Breast epithelium (tissue), 4 donors: ENCODE measurements around the gene BUB1. TPM values are rescaled to one million over a fixed set of nuclear protein-coding genes. Genes with fewer than 3 reads are reported as not detected.
"Not testable (repeated sequence)": the region's sequence is repeated elsewhere in the genome, so short reads cannot be mapped to it uniquely, and the experiment has no call there.

Experiments used
- DNase-seq, 2 donors: peaks; one replicate each; pipeline ENCODE4 v3.0.0-alpha.2; 2019; ENCODE audit warnings: low spot score in 2 of 2
- H3K27ac ChIP-seq, 2 donors: fragments of 200-600 bp; sonication (generic) in 1 of 2; one replicate each; pipeline ENCODE4 v1.5.1; 2016 to 2019; ENCODE audit warnings: mild to moderate bottlenecking in 1 of 2
- H3K27me3 ChIP-seq, 2 donors: fragments of 200-600 bp; sonication (generic) in 1 of 2; one replicate each; pipeline versions ENCODE4 v1.5.1 to v1.6.0; 2017 to 2019; ENCODE audit warnings: control low read depth in 1 of 2, mild to moderate bottlenecking in 1 of 2
- H3K36me3 ChIP-seq: fragments of 200-600 bp; one replicate; pipeline ENCODE4 v1.5.1; 2019
- H3K4me1 ChIP-seq, 2 donors: fragments of 200-600 bp; sonication (generic); one replicate each; pipeline ENCODE4 v1.5.1; 2016 to 2019; ENCODE audit warnings: control low read depth in 1 of 2
- H3K4me3 ChIP-seq, 3 donors: fragments of 200-600 bp; sonication (generic); 1 replicate in 2 of 3; 2 replicates in 1 of 3; pipeline ENCODE4 v1.5.1; 2016 to 2019; ENCODE audit warnings: mild to moderate bottlenecking in 3 of 3, moderate library complexity in 2 of 3
- H3K9me3 ChIP-seq, 2 donors: fragments of 200-600 bp; sonication (generic) in 1 of 2; one replicate each; pipeline ENCODE4 v1.5.1; 2016 to 2019; ENCODE audit warnings: control low read depth in 1 of 2
- POLR2A ChIP-seq: fragments of 450-650 bp; IDR thresholded peaks from one replicate; pipeline ENCODE4 v1.6.1; 2016; ENCODE audit warnings: antibody characterized with exemption, mild to moderate bottlenecking, moderate library complexity
- POLR2AphosphoS5 ChIP-seq, 3 donors: sonication (generic); formaldehyde crosslinking; IDR thresholded peaks; one replicate each; pipeline ENCODE4 v1.6.1; 2017; ENCODE audit warnings: antibody characterized with exemption in 3 of 3
- intact Hi-C: fragments of 100-400 bp; cut with DNase I; formaldehyde crosslinking; loops from one replicate; pipeline ENCODE4 v1.15.1; 2023; ENCODE audit warnings: low total_unique reads
- total RNA-seq, 3 donors: library from RNA; depleted of rRNA; stranded (reverse); fragments of >200 nt; gene quantifications; one replicate each; pipeline ENCODE4 v1.1.0, GENCODE V29; 2016
- TF ChIP-seq, protein P1 (sequence below), 3 donors: fragments of 450-650 bp; IDR thresholded peaks; one replicate each; pipeline ENCODE4 v1.5.1; 2016 to 2017; ENCODE audit warnings: antibody characterized with exemption in 3 of 3, mild to moderate bottlenecking in 3 of 3, moderate library complexity in 3 of 3

The BUB1 gene
- total RNA-seq, 3 donors from 2014 or later, result 0.66 to 2.5 (median 2.2) TPM

DNA sequence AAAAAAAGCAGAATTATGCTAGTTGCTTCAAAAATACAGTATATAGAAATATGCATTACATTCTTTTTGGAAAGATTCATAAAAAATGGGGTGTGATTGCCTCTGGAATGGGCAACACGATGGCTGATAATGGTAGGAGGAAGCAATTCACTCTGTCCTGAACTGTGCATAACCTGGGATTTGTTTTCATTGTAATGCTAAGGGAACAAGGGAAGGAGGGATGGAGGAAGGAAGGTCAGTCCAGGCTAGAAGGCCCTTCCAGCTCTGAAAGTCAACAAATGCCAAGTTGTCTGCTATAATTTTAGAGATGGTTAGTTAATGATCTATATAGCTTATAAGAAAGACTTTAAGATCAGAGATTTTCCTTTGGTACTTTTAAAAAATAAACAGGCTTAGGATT, 40.8 kb downstream of the BUB1 start:
- no peak for DNase-seq
- no peak overlapping the region for H3K27ac ChIP-seq
- no peak overlapping the region for H3K4me3 ChIP-seq
- H3K4me1 ChIP-seq, result no peaks in the 10 kb centered on the region
- TF ChIP-seq, protein P1, sequence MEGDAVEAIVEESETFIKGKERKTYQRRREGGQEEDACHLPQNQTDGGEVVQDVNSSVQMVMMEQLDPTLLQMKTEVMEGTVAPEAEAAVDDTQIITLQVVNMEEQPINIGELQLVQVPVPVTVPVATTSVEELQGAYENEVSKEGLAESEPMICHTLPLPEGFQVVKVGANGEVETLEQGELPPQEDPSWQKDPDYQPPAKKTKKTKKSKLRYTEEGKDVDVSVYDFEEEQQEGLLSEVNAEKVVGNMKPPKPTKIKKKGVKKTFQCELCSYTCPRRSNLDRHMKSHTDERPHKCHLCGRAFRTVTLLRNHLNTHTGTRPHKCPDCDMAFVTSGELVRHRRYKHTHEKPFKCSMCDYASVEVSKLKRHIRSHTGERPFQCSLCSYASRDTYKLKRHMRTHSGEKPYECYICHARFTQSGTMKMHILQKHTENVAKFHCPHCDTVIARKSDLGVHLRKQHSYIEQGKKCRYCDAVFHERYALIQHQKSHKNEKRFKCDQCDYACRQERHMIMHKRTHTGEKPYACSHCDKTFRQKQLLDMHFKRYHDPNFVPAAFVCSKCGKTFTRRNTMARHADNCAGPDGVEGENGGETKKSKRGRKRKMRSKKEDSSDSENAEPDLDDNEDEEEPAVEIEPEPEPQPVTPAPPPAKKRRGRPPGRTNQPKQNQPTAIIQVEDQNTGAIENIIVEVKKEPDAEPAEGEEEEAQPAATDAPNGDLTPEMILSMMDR (IDR thresholded peaks at IDR 0.05), result no peak
- TF ChIP-seq POLR2A (no peak), POLR2AphosphoS5 (IDR thresholded peaks at IDR 0.05) (no peak)
- no peaks in the 10 kb centered on the region for H3K27me3 ChIP-seq
- no peaks in the 10 kb centered on the region for H3K9me3 ChIP-seq
- no peaks in the 10 kb centered on the region for H3K36me3 ChIP-seq
- intact Hi-C loops, result no loop called here

DNA sequence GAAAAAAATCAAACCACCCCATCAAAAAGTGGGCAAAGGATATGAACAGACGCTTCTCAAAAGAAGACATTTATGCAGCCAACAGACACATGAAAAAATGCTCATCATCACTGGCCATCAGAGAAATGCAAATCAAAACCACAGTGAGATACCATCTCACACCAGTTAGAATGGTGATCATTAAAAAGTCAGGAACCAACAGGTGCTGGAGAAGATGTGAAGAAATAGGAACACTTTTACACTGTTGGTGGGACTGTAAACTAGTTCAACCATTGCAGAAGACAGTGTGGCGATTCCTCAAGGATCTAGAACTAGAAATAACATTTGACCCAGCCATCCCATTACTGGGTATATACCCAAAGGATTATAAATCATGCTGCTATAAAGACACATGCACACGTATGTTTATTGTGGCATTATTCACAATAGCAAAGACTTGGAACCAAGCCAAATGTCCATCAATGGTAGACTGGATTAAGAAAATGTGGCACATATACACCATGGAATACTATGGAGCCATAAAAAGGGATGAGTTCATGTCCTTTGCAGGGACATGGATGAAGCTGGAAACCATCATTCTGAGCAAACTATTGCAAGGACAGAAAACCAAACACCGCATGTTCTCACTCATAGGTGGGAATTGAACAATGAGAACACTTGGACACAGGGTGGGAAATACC, 41.8 kb downstream of the BUB1 start:
- H3K27ac ChIP-seq, result not testable (repeated sequence)

DNA sequence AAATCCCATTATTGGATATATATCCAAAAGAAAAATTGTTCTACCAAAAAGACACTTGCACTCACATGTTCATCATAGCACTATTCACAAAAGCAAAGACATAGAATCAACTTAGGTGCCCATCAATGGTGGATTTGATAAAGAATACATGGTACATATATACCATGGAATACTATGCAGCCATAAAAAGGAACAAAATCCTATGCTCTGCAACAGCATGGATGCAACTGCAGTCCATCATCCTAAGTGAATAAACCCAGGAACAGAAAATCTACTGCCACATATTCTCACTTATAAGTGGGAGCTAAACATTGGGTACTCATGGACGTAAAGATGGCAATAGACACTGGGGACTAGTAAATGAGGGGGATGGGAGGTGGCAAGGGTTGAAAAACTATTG, 50.5 kb downstream of the BUB1 start:
- H3K27ac ChIP-seq, H3K4me1 ChIP-seq, intact Hi-C loops, H3K36me3 ChIP-seq, H3K9me3 ChIP-seq, H3K27me3 ChIP-seq, H3K4me3 ChIP-seq, DNase-seq: not testable (repeated sequence)

More for the DNA sequence above, 41.8 kb downstream of the BUB1 start:
- H3K4me1 ChIP-seq, H3K9me3 ChIP-seq, H3K4me3 ChIP-seq, DNase-seq, intact Hi-C loops, H3K36me3 ChIP-seq, H3K27me3 ChIP-seq: not testable (repeated sequence)

DNA sequence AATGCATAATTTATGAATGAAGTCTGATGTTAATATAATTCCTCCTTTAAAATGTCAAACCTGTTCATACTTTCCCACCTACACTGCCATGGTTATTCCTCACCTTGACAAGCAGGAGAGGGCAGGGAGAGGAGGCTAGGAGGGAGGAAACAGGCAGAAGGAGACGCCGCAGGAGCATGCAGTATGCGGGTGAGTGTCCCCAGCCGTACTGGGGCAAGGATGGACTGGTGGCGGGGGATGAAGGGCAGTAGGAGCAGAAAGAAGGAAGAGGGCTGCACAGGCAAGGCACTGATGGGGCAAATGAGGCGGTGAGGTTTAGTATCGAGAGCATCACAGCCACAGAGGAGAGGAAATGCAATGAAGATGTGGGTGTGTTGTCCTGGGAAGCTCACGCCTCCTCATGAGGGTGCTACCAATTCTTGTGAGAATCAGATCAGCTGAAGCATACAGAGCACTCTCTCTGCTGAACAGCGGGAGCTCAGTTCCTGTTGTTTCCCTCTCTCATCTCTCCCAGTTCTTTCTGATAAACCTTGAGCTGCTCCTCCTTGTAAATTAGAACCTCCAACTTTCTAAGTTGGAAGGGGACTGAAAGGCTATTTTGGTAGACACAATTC, 58.4 kb downstream of the BUB1 start:
- H3K9me3 ChIP-seq, H3K27me3 ChIP-seq, H3K27ac ChIP-seq, H3K4me1 ChIP-seq, H3K36me3 ChIP-seq, intact Hi-C loops, DNase-seq, H3K4me3 ChIP-seq: not testable (repeated sequence)

DNA sequence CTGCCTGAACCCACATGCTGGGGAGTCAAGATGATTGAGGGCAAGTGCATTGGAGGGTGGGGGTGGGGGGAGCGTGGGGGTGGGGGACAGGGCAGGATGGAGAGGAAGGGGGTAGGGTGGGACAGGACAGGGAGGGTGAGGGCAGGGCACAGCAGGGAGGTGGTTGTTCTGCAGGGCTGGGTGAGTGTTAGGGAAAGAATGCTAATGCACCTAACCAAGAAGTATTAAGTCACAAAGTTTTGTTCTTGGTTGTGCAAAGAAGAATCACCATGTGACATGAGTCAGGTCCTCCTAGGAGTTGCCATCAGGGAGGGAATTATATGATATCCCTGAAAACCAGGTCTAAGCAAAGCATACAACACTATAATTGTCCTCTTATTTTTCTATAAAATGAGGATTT, 63.9 kb downstream of the BUB1 start:
- H3K27ac ChIP-seq, H3K27me3 ChIP-seq, H3K4me3 ChIP-seq, H3K36me3 ChIP-seq, intact Hi-C loops, H3K4me1 ChIP-seq, DNase-seq, H3K9me3 ChIP-seq: not testable (repeated sequence)

DNA sequence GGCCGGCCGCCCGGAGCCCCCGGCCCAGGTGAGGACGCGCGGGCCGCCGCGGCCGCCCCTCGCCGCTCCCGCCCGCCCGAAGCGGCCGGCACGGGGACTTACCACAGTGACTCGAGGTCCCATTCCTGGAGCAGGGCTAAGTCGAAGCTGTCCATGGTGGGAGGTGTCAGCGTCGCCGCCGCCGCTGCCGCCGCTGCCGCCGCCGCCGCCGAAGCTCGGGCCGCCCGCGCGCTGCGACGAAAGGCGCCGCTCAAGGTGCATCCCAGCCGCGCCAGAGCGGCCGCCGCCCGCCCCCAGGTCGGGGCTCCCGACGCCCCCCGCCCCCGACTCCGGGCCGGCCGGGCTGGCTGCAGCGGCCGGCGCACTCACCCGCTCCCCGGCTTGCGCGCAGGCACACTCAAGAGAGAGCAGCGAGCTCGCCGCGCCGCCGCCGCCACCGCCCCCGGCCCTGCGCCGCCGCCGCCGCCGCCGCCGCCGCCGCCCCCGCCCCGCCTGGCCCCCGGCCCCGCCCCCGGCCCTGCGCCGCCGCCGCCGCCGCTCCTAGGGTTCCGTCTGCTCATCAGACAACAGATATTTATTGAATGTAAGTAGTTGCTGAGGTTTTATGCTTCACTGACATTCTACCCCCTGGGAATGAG, 67.1 kb downstream of the BUB1 start:
- H3K27me3 ChIP-seq, H3K27ac ChIP-seq, intact Hi-C loops, H3K9me3 ChIP-seq, DNase-seq, H3K4me1 ChIP-seq, H3K36me3 ChIP-seq: not testable (repeated sequence)
- H3K4me3 ChIP-seq, result peak overlapping the region in 2 of 3 donors; percentile 35 to 54

DNA sequence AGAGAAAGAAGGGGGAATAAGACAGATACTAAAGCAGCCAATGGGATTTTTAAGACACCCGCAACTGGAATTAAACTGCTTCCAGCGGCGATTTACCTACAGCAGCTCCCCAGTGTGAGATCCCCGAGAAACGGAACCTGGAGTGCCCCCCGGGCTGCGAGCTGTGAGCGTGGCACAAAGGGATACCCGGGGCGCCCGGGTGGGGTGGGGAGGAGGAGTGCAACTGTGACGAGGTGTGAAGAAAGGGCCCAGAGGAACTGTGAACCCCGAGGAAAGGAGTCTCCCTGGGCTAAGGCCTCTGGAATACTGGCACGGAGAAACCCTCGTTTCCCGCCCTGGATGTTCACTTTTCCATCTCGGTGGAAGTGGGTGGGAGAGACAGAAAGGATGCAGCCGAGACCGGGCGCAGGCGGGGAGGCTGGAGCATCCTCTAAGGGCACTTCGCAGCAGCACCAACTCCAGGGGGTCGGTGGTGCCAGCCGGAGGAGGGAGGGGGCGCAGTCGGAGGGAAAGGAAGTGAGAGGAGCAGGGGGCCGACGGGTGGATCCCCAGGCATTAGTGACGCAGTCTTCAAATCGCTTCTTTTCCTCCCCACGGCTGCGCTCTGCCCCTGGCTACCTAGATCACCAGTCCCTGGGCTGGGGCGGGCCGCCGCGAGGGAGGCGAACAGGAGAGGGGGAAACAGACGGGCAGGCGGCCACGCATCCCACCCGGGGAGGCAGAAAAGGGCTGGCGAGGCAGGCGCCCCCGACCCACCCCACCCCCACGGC, 67.8 kb downstream of the BUB1 start:
- H3K36me3 ChIP-seq, H3K4me1 ChIP-seq, H3K27me3 ChIP-seq, H3K9me3 ChIP-seq, intact Hi-C loops, H3K27ac ChIP-seq, DNase-seq: not testable (repeated sequence)
- H3K4me3 ChIP-seq, result peak overlapping the region; percentile 11 to 54 (median 35)

DNA sequence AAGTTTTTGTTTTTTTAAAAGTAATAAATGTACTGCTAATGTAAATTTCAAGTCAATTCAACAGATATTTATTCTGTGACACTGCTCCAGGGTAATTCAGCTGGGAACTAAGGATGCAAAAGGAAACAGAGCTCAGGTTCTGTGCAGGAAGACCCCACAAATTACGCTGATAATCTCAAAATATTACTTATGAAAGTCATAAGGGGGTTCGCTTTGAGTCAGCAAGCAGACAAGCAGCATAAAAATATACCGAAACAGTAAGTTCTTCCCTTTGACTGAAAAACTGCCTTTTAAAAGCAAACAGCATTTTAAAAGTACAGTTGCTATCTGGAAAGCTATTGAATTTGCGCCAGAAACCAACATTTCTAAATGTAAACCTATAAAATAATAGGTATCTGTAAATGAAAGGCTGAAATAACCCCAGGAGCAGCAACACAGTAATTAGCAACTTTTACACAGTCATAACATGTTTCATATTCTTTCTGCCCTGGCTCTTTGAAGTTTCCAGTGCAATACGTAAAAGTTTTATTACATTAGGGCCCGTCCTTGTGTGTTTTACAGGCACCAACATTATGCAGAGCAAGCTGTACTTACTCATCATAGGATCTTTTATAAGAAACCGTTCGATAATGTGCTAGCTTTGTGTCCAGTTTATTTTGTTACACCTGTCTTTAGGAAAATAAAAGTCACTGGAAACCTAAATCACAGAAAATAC, 68.9 kb downstream of the BUB1 start:
- H3K27ac ChIP-seq, H3K36me3 ChIP-seq, H3K27me3 ChIP-seq, DNase-seq, intact Hi-C loops, H3K4me1 ChIP-seq, H3K9me3 ChIP-seq, H3K4me3 ChIP-seq: not testable (repeated sequence)

DNA sequence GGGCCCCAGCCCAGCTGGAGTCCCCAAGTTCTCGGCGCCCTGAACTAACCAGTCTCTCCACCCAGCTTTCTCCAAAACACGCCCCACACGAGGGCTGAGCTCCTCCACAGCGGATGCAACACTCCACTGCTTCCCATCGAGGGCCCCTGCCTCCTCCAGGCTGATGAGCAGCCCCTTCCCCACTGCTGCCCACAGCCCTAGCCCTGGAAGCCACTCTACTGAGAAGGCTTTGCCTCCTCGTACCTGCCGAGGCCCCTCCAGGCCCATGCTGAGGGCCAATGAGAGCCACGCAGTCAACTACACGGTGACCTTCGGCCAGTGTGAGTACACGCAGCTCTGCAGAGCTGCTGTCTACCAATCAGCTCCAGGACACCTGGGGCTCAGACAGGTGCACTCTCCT, 72.8 kb downstream of the BUB1 start:
- H3K9me3 ChIP-seq, DNase-seq, H3K4me1 ChIP-seq, H3K27me3 ChIP-seq, H3K4me3 ChIP-seq, H3K27ac ChIP-seq, H3K36me3 ChIP-seq, intact Hi-C loops: not testable (repeated sequence)

DNA sequence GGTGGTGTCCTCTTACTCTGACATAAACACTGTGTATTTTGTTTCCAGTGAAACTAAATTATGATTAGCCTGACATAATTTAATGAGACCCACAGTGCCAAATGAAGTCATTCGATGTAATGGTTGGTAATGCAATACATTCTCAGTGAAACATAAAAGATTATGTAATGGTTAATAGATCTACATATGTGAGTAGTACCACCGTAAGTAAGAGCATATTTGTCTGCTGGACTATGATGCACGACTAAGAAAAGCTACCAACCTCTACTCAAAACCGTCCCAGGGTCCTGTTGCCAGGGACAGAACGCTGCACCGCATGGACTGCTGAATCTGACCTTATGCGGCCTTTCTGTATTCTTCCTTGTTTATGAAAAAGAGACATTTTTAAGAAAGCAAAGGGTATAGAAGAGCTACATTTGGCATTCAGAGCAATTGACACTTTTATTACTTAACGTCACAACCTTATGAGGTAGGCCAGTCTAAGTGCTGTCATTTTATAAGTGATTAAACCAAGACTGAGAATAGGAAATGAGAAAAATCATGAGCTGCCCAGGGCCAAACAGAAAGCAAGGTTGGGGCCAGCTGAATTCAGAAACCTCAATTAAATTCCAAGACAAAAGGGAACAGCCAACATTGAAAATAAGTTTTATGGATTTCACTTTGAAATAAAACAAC, 73.8 kb downstream of the BUB1 start:
- H3K27ac ChIP-seq, DNase-seq, H3K27me3 ChIP-seq, H3K36me3 ChIP-seq, H3K4me3 ChIP-seq, H3K9me3 ChIP-seq, intact Hi-C loops, H3K4me1 ChIP-seq: not testable (repeated sequence)

DNA sequence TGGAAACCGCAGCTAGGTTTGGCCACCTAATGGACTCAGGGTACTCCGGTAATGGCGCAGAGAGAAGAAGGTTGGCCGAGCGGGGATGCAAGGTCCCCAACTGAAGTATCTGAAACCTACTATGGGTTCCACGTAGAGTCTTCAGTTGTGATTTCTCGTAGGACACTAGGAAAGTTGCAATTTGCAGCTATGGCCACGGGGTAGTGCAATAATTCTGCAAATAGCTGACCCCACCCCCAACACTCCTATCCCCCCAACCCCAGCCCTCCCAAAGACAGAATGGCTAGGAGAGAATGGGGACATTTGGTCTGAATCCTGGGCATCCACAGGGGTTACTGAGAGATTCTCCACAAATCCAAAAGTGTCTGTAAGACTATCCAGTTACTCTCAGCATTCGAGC, 75.7 kb downstream of the BUB1 start:
- H3K9me3 ChIP-seq, H3K27ac ChIP-seq, H3K36me3 ChIP-seq, DNase-seq, H3K4me1 ChIP-seq, intact Hi-C loops, H3K4me3 ChIP-seq, H3K27me3 ChIP-seq: not testable (repeated sequence)
